ENCODE measurements around the gene B3GNT4.
"Not testable (repeated sequence)": the region's sequence is repeated elsewhere in the genome, so short reads cannot be mapped to it uniquely, and the experiment has no call there.

B3GNT4 gene

GRCh38 chr12:122203301-122204166, at the start of gene B3GNT4:
TSS of gene B3GNT4 (plus strand) at chr12:122203709. CDS start at chr12:122204619, 910 bp downstream.
- peak; percentile 82 to 91 (median 86) for DNase-seq

- DNase-seq: no peak
Measured at GRCh38 chr12:122155705-122156104, 47.8 kb upstream of the B3GNT4 start.

- no peak for DNase-seq
Measured at GRCh38 chr12:122158700-122159285, 44.7 kb upstream of the B3GNT4 start.

GRCh38 chr12:122159882-122160281, 43.6 kb upstream of the B3GNT4 start:
- peak in 1 of 3 experiments; percentile 30 for DNase-seq

GRCh38 chr12:122160761-122161160, 42.7 kb upstream of the B3GNT4 start:
- DNase-seq: no peak

GRCh38 chr12:122161682-122162081, 41.8 kb upstream of the B3GNT4 start:
- no peak for DNase-seq

- DNase-seq: no peak
Measured at GRCh38 chr12:122162976-122163375, 40.5 kb upstream of the B3GNT4 start.

- DNase-seq: no peak
Measured at GRCh38 chr12:122166422-122167349, 36.8 kb upstream of the B3GNT4 start.

GRCh38 chr12:122167356-122167925, 36.1 kb upstream of the B3GNT4 start:
- DNase-seq: no peak

GRCh38 chr12:122168492-122168891, 35.0 kb upstream of the B3GNT4 start:
- DNase-seq: no peak

GRCh38 chr12:122171399-122171798, 32.1 kb upstream of the B3GNT4 start:
- no peak for DNase-seq

- DNase-seq: no peak
Measured at GRCh38 chr12:122172262-122172939, 31.1 kb upstream of the B3GNT4 start.

GRCh38 chr12:122174155-122174845, 29.2 kb upstream of the B3GNT4 start, which contains the start of gene IL31:
TSS of gene IL31 (minus strand) at chr12:122174221. CDS start at chr12:122174172, 49 bp downstream.
- peak in 1 of 3 experiments; percentile 75 for DNase-seq

- not testable (repeated sequence) for DNase-seq
Measured at GRCh38 chr12:122176473-122176872, 27.0 kb upstream of the B3GNT4 start.

- DNase-seq: peak; percentile 68 to 88 (median 82)
Measured at GRCh38 chr12:122182887-122183587, 20.5 kb upstream of the B3GNT4 start, which contains the start of gene LRRC43. TSS of gene LRRC43 (plus strand) at chr12:122183123. CDS start at chr12:122183145, 22 bp downstream.

- DNase-seq: no peak
Measured at GRCh38 chr12:122183588-122183940, 19.9 kb upstream of the B3GNT4 start.

- DNase-seq: no peak
Measured at GRCh38 chr12:122184517-122184916, 19.0 kb upstream of the B3GNT4 start.

GRCh38 chr12:122185079-122185478, 18.4 kb upstream of the B3GNT4 start:
- DNase-seq: no peak

- no peak for DNase-seq
Measured at GRCh38 chr12:122185494-122186082, 17.9 kb upstream of the B3GNT4 start.

GRCh38 chr12:122187466-122187865, 16.0 kb upstream of the B3GNT4 start:
- DNase-seq: no peak

All from NCI-H1417 (cell line).